Measurements from ENCODE around the gene STYXL2.

Gene STYXL2

GRCh38 chr1:167077868-167078210 lies 16.0 kb upstream of the STYXL2 start:
- DNase-seq (ENCODE audit: low spot score) = no peak

- no peak for DNase-seq (ENCODE audit: low spot score)
Observed at GRCh38 chr1:167081594-167082156, 12.2 kb upstream of the STYXL2 start.

- DNase-seq (ENCODE audit: low spot score) = no peak
Observed at GRCh38 chr1:167082511-167083027, 11.3 kb upstream of the STYXL2 start.

- no peak for DNase-seq (ENCODE audit: low spot score)
Observed at GRCh38 chr1:167083066-167083665, 10.7 kb upstream of the STYXL2 start.

DNA sequence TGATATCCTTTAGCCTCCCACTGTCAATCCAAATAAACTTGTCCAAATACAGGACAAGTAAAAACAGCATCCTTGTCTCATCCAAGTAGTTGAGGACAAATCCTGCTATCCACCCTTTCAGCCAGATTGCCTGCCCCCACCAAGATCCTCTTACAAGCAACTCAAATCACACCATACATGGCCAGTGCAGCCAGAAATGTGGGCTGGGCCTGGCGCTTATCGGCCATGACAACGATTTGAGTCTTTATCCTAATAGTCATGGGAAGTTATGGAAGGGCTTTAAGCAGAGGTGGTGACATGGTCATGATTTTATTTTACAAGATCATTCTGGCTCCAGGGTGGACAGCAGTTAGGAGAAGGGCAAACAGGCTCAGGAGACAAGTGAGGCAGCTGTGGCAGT lies 10.0 kb upstream of the STYXL2 start:
- DNase-seq (ENCODE audit: low spot score) = no peak

DNA sequence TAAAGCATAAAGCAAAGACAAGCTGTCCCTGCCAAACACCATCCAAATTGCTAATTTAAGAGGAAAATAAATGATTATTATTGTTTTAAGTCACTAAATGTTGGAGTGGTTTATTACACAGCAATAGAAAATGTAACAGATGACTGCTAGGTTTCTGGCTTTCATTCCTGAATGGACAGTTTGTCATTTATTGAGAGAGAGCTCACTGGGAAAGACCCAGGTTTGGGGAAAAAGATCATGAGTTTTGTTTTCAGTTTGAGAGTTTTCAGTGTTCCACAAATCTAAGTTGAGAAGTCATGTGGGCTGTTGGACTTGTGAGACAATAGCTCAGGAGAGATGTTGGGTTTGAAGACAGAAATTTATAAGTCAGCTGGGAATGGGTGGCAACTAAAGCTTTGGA lies 9.1 kb upstream of the STYXL2 start:
- no peak for DNase-seq (ENCODE audit: low spot score)

DNA sequence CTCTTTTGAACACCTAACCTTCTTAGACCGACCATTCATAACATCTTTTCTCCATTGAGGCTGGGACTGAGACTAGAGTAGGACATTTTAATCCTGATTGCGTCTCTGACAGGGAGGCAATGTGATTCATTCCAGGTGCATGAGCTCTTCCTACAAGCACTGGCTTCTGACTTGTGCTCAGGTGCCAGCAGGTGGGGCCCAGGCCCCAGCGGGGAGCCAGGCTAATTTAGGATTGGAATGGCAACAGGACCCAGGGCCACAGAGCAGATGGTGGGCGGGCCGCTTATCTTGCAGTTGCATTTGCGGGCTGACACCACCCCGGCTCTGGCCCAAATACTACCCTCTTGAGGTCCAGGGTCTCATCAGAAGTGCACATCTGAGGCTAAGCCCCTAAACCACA lies 7.8 kb upstream of the STYXL2 start:
- DNase-seq (ENCODE audit: low spot score) = no peak

- no peak for DNase-seq (ENCODE audit: low spot score)
Observed at GRCh38 chr1:167086768-167087167, 7.1 kb upstream of the STYXL2 start.

DNA sequence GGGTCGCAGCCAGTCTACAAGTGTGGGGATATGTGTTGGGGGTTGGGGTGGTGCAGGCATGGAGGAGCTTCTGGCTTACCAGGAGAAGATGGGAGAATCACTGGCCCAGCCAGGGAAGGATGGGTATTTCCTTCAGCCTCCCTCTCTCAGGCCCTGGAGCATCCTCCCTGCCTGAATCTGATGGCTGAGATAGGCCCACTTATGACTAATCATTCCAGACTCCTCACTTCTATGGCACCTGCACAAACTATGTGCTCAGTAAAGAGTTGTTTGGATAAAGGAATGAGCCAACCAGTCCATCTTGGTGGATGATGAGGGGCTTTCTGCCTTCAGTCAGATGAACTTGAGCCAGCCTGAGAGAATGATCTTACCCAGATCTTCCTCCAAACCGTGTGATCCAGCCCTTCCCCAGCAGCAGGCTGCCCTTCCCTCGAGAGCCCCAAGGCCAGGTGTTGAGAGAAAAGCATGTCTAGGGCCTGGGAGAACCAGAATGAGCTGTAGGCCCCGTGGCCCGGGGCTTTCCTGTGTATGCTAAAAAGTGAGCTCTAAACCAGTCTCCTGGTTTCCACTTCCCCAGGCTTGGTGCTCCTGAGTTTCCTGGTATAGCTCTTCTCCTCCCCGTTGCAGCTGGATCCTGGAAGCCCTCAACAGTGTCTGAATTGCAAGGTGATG lies 5.0 kb upstream of the STYXL2 start:
- DNase-seq (ENCODE audit: low spot score) = no peak

- no peak for DNase-seq (ENCODE audit: low spot score)
Observed at GRCh38 chr1:167089939-167090313, 3.9 kb upstream of the STYXL2 start.

DNA sequence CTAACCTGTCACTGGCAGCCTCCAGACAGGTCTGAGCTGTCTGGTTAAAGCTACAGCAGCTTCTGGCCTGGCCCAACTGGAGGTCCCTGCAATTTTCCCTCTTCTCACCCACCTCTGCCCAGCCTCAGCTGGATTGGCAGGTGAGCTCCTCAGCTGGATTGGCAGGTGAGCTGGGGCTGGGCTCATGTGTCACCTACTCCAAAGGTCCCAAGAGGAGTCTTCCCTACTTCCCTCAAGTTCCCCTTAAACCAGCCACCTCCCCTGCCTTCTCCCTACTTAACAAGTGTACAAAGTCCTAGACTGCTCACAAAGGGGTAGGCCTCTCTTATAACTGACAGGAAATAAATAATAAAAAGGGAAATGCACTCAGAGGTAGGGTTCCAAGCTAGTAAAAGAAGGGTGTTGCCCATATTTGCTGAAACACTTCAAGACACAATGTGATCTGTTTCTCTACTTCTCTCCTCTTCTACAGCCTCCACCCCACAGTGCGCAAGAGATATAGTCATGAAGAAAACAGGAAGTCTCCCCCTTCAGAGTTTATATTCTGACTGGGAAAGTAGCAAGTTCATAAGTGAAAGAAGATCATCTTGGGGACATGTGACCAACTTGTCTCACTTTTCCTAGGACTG lies 3.4 kb upstream of the STYXL2 start, which contains the start of gene GPA33:
GPA33 (minus strand) TSS at position 64 of the 629 bp plus-strand sequence. CDS start 90 bp downstream, outside the sequence.
- DNase-seq (ENCODE audit: low spot score) = no peak

DNA sequence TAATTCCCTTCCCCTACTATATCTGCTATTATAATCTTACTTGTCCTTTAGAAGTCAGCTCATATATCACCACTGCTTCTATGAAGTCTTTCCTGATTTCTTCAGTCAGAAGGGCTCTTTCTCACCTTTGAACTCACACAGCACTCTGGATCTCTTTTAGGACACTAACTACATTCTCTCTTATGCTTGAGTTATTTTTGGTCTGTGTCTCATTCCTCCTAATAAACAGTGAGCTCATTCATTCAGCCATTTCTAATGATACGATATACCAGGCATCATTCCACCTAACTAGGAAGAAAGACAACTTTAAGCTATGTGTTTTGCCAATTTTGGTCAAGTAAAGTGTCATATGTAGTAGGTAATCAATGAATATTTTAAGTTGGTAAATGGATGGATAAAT lies 1.2 kb upstream of the STYXL2 start:
- DNase-seq (ENCODE audit: low spot score) = no peak

- DNase-seq (ENCODE audit: low spot score) = no peak
Observed at GRCh38 chr1:167094690-167095089, 815 bp downstream of the STYXL2 start.

DNA sequence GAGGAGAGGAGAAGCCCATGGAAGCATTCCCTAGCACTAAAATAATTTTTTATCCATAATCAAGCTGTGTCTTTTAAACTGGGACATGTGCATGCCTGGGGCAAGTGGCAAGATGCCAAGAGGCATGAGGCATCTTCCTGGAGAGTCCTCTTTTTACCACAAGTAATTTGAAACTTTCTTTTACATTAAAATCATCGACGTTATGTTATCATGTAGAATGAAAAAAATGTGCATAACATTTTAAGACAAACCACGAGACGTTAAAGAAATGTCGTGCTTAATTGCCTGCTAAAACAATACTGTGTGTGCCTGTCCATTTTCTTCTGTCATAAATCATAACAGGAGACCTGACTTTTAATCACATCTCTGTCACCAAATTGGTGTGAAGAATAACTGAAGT lies 1.5 kb downstream of the STYXL2 start:
- no peak for DNase-seq (ENCODE audit: low spot score)

DNA sequence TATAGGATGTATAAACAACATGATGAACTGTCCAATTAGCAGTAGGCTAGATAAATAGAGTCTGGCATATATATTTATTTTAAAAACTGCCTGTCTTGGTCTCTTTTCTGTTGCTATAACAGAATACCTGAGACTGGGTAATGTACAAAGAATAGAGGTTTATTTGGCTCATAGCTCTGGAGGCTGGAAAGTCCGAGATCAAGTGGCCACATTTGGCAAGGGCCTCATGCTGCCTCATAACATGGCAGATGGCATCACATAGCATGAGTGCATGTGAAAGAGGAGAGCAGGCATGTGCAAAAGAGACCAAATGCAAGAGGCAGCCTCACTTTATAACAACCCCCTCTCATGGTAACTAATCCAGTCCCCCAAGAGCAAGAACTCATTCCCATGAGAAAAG lies 6.0 kb downstream of the STYXL2 start:
- DNase-seq (ENCODE audit: low spot score) = no peak

GRCh38 chr1:167100730-167101129 lies 6.9 kb downstream of the STYXL2 start:
- no peak for DNase-seq (ENCODE audit: low spot score)

- no peak for DNase-seq (ENCODE audit: low spot score)
Observed at GRCh38 chr1:167101754-167102153, 7.9 kb downstream of the STYXL2 start.

DNA sequence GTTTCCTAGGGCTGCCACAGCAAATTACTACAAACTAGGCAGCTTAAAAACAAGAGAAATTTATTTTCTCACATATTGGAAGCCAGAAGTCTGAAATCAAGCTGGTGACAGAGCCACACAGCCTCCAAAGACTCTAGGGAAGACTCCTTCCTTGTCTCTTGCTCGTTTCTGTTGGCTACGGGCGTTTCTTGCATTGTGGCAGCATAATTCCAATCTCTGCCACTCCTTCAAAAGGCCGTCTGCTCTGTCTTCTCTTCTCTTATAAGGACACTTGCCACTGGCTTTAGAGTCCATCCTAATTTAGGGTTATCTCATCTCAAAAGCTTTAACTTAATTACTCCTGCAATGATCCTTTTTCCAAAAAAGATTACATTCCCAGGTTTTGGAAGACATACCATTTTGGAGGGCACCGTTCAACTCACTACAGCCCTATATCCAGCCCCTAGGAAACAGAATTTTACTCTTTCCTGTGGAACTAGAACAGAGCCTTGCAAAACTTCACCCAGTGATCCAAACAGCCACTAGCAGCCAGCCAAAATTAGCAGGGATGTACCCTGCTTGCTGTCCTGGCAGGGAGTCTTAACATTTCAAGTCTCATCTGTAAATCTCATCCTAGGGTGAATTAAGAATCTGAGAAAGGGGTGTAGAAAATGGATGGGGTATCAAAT lies 9.2 kb downstream of the STYXL2 start:
- no peak for DNase-seq (ENCODE audit: low spot score)

DNA sequence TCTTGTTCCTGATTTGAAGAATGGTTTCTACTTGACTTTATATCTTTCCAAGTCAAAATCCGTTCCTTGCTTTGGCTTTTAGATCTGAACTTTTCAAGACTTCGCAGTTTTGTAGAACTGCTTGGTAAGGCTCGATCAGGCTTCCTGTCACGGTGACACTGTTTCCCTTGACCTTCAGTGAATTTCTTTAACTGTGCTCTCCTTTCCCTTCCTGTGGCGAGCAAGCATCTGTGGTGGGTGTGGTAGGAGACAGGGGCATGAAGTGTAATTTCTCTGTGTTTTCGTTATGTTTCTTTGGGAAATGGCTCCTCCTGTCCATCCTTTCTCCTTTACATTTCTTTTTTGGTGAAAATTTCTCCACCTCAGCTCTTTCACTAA lies 10.4 kb downstream of the STYXL2 start:
- no peak for DNase-seq (ENCODE audit: low spot score)

DNA sequence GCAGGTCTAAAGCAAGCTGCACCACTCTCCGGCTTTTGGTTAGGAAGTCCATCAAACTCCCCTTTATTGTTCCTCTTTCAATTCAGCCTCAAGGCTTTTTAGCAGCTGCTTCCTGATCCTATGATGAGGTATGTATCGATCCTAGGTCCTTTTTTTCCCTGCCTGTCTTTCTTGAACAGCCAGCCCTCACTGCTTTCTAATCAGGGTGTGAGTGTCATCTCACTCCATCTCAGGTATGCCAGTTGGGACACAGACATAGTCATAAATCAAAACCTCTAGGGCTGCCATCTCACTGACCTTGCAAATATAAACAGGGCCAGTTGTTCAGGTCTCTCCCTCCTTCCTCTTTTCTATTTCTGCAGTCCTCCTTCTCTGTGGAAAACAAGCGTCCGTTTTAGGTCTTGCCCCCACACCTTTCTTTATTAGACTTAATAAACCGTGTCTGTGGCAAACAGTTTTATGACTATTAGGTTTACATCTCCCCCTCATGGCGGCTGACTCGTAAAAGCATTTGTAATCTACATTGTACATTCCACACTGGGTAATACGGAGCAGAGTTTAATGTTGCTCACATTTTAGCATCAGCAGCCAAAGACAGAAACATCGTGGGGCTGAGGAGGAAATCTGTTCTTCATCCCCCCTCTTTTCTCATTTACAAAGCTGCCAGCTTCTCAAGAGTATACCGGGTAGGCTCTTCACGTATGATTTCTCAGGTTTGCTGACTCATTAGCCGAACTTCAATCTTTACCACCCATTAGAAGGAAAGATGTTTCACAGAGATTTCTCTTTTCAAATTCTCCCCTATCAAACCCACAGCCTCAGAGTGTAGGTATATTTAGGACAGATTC lies 11.6 kb downstream of the STYXL2 start:
- no peak for DNase-seq (ENCODE audit: low spot score)

DNA sequence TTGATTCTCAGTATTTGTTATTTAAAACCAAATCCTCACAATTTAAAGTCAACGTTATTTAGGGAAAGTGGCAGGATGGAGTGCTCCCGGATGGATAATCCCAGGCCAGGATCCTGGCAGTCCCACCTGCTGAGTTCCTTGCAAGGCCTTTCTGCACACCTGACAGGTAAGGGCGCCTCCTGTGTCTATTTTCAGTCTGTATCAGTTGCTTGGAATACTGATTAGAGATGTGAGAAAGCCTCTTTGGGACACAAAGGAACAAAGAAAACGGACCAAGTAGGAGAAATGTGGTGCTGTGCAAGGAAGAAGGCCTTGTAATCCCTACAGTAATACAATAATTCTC lies 12.2 kb downstream of the STYXL2 start:
- DNase-seq (ENCODE audit: low spot score) = no peak
